Natural killer cell (primary cell): ENCODE measurements around the gene NOTCH4. TPM values are rescaled to one million over a fixed set of nuclear protein-coding genes. Genes with fewer than 3 reads are reported as not detected.
"Not testable (repeated sequence)": the region's sequence is repeated elsewhere in the genome, so short reads cannot be mapped to it uniquely, and the experiment has no call there.

Experiments used
- ATAC-seq, 3 donors: fragments of 150-1000 bp in 2 of 3; fragments of 200-7000 bp in 1 of 3; cut with Tn5 transposase; 1 replicate in 1 of 3; 2 replicates in 2 of 3; pipeline ENCODE4 v1.10.0; 2021; ENCODE audit warnings: mild to moderate bottlenecking in 2 of 3, moderate library complexity in 2 of 3
- DNase-seq, 2 donors: peaks; one replicate each; pipeline versions ENCODE4 v3.0.0 to v3.0.0-alpha.2; 2013 to 2021; ENCODE audit warnings: mixed read lengths in 1 of 2
- H3K27ac ChIP-seq: one replicate; pipeline ENCODE4 v1.5.1; 2013; ENCODE audit warnings: mild to moderate bottlenecking, low read length
- H3K27me3 ChIP-seq: one replicate; pipeline ENCODE4 v1.6.1; 2013; ENCODE audit warnings: low read length; ENCODE audit not compliant: control insufficient read depth, insufficient read depth
- H3K36me3 ChIP-seq: one replicate; pipeline ENCODE4 v1.6.1; 2013; ENCODE audit warnings: low read length; ENCODE audit not compliant: control insufficient read depth, insufficient read depth
- H3K4me1 ChIP-seq: one replicate; pipeline ENCODE4 v1.6.1; 2013; ENCODE audit warnings: low read length; ENCODE audit not compliant: control insufficient read depth, insufficient read depth
- H3K4me3 ChIP-seq: one replicate; pipeline ENCODE4 v1.5.1; 2013; ENCODE audit warnings: low read length
- H3K9me3 ChIP-seq: one replicate; pipeline ENCODE4 v1.6.1; 2013; ENCODE audit warnings: low read length; ENCODE audit not compliant: control insufficient read depth, insufficient read depth
- H3K27ac Mint-ChIP-seq, 2 donors: one replicate each; pipeline ENCODE4 v1.8.0; 2022; ENCODE audit warnings: mild to moderate bottlenecking in 2 of 2, mixed read lengths in 2 of 2, moderate library complexity in 1 of 2
- H3K27me3 Mint-ChIP-seq, 2 donors: one replicate each; pipeline ENCODE4 v1.8.0; 2022; ENCODE audit warnings: low read depth in 2 of 2, mixed read lengths in 2 of 2
- H3K36me3 Mint-ChIP-seq: one replicate; pipeline ENCODE4 v1.8.0; 2022; ENCODE audit warnings: mixed read lengths
- H3K4me1 Mint-ChIP-seq, 2 donors: one replicate each; pipeline ENCODE4 v1.8.0; 2022; ENCODE audit warnings: mixed read lengths in 2 of 2
- H3K4me3 Mint-ChIP-seq: one replicate; pipeline ENCODE4 v1.8.0; 2022; ENCODE audit warnings: mild to moderate bottlenecking, moderate library complexity, mixed read lengths
- H3K9me3 Mint-ChIP-seq, 2 donors: one replicate each; pipeline ENCODE4 v1.8.0; 2022; ENCODE audit warnings: mixed read lengths in 2 of 2
- WGBS: methylation state at CpG from one replicate; pipeline ENCODE4 v1.1.7; 2013; ENCODE audit warnings: missing lambda C conversion rate; ENCODE audit not compliant: insufficient coverage; 5-methylcytosine and 5-hydroxymethylcytosine counted together
- intact Hi-C: fragments of 100-400 bp; cut with micrococcal nuclease; formaldehyde crosslinking; loops from one replicate; pipeline ENCODE4 v1.14.2; 2022
- total RNA-seq, 4 donors: library from RNA; stranded (reverse); fragments of 120-200 nt in 1 of 4; gene quantifications; one replicate each; pipeline versions ENCODE4 v1.2.3 to v1.2.4, GENCODE V29; 2013 to 2022
- TF ChIP-seq, protein P1 (sequence below): fragments of 200-600 bp; IDR thresholded peaks from one replicate; pipeline ENCODE4 v1.8.0; 2022; ENCODE audit warnings: antibody characterized with exemption

NOTCH4 gene
- total RNA-seq, 3 donors from 2014 or later (not counting 1 experiment from before 2014, with no cell fraction given), result 2.6 to 4.8 (median 2.7) TPM

DNA sequence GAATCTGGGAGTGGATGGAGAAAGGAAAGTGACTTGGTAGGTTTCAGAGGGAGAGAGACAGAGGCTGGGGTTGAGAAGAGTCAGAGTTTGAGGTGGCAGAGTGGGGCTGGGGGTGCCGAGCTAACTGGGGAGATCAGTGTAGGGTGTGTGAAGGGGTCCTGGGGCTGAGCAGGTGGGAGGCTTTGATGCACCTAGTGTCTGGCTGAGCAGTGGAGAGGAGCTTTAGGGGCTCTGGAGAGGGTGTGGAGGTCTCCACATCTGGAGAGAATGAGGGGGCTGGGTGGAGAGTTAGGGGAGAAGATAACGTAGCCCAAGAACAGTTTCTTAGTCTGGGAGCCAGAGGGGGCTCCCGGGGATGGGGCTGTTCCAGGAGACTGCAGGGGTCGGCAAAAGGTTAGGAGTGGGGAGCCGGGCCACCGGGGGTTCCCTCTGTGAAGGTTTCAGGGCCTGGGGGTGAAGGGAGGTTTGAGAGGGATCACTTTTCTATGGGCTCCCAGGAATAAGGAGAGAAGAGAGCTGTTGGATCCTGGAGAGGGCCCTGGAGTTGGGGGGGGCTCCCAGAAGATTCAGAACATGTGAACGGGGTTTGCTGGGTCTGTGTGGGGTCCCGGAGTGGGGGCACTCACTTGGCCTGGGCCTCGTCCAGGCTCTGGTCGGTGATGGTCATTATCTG, 34.7 kb downstream of the NOTCH4 start:
- Mint-ChIP-seq H3K36me3 (peaks cover 19% of the 10 kb centered on the region), H3K27ac (peak overlapping the region; percentile 99), H3K9me3 (no peaks in the 10 kb centered on the region), H3K4me1 (peaks cover 53 to 77% of the 10 kb centered on the region in 2 donors), H3K4me3 (peak overlapping the region; percentile 88), H3K27me3 (no peaks in the 10 kb centered on the region)
- H3K9me3 ChIP-seq, result no peaks in the 10 kb centered on the region
- peak overlapping the region; percentile 69 for H3K4me3 ChIP-seq
- no peak for DNase-seq
- 3% methylated on average over 10 of the region's 10 CpGs for WGBS
- H3K4me1 ChIP-seq, result peaks cover 70% of the 10 kb centered on the region
- ATAC-seq, result no peak
- H3K36me3 ChIP-seq, result peaks cover 29% of the 10 kb centered on the region
- intact Hi-C loops, result no loop called here
- peak overlapping the region; percentile 99 for H3K27ac ChIP-seq
- H3K27me3 ChIP-seq, result no peaks in the 10 kb centered on the region
- TF ChIP-seq, protein P1, sequence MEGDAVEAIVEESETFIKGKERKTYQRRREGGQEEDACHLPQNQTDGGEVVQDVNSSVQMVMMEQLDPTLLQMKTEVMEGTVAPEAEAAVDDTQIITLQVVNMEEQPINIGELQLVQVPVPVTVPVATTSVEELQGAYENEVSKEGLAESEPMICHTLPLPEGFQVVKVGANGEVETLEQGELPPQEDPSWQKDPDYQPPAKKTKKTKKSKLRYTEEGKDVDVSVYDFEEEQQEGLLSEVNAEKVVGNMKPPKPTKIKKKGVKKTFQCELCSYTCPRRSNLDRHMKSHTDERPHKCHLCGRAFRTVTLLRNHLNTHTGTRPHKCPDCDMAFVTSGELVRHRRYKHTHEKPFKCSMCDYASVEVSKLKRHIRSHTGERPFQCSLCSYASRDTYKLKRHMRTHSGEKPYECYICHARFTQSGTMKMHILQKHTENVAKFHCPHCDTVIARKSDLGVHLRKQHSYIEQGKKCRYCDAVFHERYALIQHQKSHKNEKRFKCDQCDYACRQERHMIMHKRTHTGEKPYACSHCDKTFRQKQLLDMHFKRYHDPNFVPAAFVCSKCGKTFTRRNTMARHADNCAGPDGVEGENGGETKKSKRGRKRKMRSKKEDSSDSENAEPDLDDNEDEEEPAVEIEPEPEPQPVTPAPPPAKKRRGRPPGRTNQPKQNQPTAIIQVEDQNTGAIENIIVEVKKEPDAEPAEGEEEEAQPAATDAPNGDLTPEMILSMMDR, result no peak

DNA sequence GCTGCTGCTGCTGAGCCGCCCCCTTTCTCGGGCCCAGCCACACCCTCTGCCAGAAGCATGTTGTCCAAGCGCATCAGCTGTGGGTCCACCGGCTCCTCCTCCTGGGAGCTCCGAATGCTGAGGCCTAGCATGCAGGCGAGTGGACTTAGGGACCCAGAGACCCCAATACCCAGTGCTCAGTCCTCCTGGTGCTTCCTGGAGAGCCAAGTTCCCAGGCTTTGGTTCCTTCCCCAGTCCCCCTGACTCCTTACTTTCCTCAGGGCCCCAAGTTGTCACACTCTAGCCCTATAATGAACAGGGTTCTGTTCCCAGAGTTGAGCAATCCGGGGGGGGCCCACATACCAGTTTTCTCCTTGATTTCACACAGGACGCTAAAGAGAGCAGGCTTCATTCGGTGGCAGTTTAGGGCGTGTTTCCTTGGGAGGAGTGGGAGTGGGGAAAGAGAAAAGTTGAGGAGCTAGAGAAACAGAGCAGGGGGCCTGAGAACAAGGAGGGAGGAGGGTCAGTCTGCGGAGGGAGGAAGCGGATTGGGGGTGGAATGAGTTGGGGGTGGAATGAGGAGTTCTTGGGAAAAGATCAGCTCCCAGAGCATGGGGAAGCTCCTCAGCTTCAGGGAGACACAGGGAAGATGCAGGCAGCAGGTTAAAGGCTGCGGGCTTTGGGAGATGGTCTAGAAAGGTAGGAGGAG, 35.3 kb downstream of the NOTCH4 start:
- Histone ChIP-seq H3K27ac (peak overlapping the region; percentile 99), H3K4me1 (peaks cover 65% of the 10 kb centered on the region), H3K36me3 (peaks cover 33% of the 10 kb centered on the region), H3K27me3 (no peaks in the 10 kb centered on the region), H3K4me3 (peak overlapping the region; percentile 69), H3K9me3 (no peaks in the 10 kb centered on the region)
- intact Hi-C loops, result no loop called here
- 61% methylated on average over 11 of the region's 13 CpGs for WGBS
- Mint-ChIP-seq H3K27ac (peak overlapping the region; percentile 99), H3K4me1 (peaks cover 46 to 74% of the 10 kb centered on the region in 2 donors), H3K27me3 (no peaks in the 10 kb centered on the region), H3K36me3 (peaks cover 19% of the 10 kb centered on the region), H3K9me3 (no peaks in the 10 kb centered on the region), H3K4me3 (peak overlapping the region; percentile 88)
- TF ChIP-seq, protein P1, result no peak
- ATAC-seq (no peak), DNase-seq (no peak)

DNA sequence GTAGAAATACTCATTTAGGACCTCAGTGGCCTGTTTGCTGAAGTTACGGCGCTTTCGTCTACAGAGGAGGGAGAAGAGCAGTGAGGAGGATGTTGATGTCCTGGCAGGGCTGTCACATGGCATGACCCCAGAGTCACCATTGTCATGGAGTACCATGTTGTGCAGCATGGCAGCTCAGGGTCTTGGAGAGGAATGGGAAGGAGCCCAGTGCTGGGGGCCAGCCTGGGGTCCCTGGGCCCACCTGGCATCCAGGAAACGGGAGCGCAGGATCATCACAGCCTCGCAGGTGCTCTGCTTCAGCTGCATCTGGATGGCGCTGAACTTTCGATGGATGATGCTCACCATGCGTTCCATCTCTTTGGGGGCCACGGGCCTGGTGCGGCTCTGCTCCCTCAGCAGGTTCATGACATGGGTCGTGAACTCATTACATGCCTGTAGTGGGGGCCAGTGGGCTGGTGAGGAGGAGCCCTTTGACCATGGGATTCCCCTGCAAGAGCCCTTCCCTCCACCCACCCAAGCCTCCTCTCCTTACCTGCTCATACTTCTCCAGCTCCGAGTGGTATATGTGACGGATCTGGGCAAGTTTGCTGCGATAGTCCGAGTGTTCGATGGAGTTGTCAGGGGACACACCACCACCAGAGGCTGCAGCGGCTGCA, 36.0 kb downstream of the NOTCH4 start:
- H3K4me1 ChIP-seq, result peaks cover 58% of the 10 kb centered on the region
- H3K36me3 Mint-ChIP-seq, result peaks cover 19% of the 10 kb centered on the region
- DNase-seq, H3K9me3 Mint-ChIP-seq, ATAC-seq, H3K27me3 ChIP-seq, H3K4me3 ChIP-seq, intact Hi-C loops, H3K9me3 ChIP-seq, H3K27ac ChIP-seq, H3K27me3 Mint-ChIP-seq: not testable (repeated sequence)
- H3K27ac Mint-ChIP-seq, result peak overlapping the region; percentile 72 to 79
- H3K4me3 Mint-ChIP-seq, result peak overlapping the region; percentile 25
- H3K36me3 ChIP-seq, result peaks cover 39% of the 10 kb centered on the region
- WGBS, result 94% methylated on average over 13 of the region's 18 CpGs
- H3K4me1 Mint-ChIP-seq, result peaks cover 41 to 68% of the 10 kb centered on the region in 2 donors
